ENCODE data around the gene CDH23.

The CDH23 gene

GRCh38 chr10:71568896-71569492 is 172.3 kb downstream of the CDH23 start:
- DNase-seq = no peak

- peak; percentile 31 for DNase-seq
Measured at GRCh38 chr10:71569775-71570588, 173.3 kb downstream of the CDH23 start.

- no peak for DNase-seq
Measured at GRCh38 chr10:71571460-71572175, 174.9 kb downstream of the CDH23 start.

GRCh38 chr10:71572962-71573361 is 176.2 kb downstream of the CDH23 start:
- peak; percentile 2 for DNase-seq

GRCh38 chr10:71573562-71574518 is 177.1 kb downstream of the CDH23 start:
- no peak for DNase-seq

GRCh38 chr10:71575451-71575850 is 178.7 kb downstream of the CDH23 start:
- no peak for DNase-seq

- DNase-seq = no peak
Measured at GRCh38 chr10:71575934-71576801, 179.4 kb downstream of the CDH23 start.

GRCh38 chr10:71576842-71577241 is 180.1 kb downstream of the CDH23 start:
- DNase-seq = no peak

- no peak for DNase-seq
Measured at GRCh38 chr10:71577345-71577744, 180.6 kb downstream of the CDH23 start.

- DNase-seq = no peak
Measured at GRCh38 chr10:71578069-71578468, 181.3 kb downstream of the CDH23 start.

GRCh38 chr10:71579668-71580067 is 182.9 kb downstream of the CDH23 start:
- no peak for DNase-seq

GRCh38 chr10:71580415-71580814 is 183.7 kb downstream of the CDH23 start:
- DNase-seq = no peak

- no peak for DNase-seq
Measured at GRCh38 chr10:71580926-71581325, 184.2 kb downstream of the CDH23 start.

- DNase-seq = no peak
Measured at GRCh38 chr10:71581376-71581775, 184.7 kb downstream of the CDH23 start.

- DNase-seq = no peak
Measured at GRCh38 chr10:71582019-71582418, 185.3 kb downstream of the CDH23 start.

- DNase-seq = no peak
Measured at GRCh38 chr10:71582506-71583475, 186.1 kb downstream of the CDH23 start.

- no peak for DNase-seq
Measured at GRCh38 chr10:71584461-71584860, 187.7 kb downstream of the CDH23 start.

- DNase-seq = peak; percentile 33
Measured at GRCh38 chr10:71584902-71585563, 188.3 kb downstream of the CDH23 start.

- peak; percentile 40 for DNase-seq
Measured at GRCh38 chr10:71585564-71586290, 189.0 kb downstream of the CDH23 start.

Measured in NCI-H2227 treated with DMSO at 0.1 percent for 48 hours (cell line).